Measurements from ENCODE around the gene LDLRAD3. TPM values are rescaled to one million over a fixed set of nuclear protein-coding genes. Genes with fewer than 3 reads are reported as not detected.

The LDLRAD3 gene
- total RNA-seq, 1 experiment from 2014 or later: 19.0 TPM

DNA sequence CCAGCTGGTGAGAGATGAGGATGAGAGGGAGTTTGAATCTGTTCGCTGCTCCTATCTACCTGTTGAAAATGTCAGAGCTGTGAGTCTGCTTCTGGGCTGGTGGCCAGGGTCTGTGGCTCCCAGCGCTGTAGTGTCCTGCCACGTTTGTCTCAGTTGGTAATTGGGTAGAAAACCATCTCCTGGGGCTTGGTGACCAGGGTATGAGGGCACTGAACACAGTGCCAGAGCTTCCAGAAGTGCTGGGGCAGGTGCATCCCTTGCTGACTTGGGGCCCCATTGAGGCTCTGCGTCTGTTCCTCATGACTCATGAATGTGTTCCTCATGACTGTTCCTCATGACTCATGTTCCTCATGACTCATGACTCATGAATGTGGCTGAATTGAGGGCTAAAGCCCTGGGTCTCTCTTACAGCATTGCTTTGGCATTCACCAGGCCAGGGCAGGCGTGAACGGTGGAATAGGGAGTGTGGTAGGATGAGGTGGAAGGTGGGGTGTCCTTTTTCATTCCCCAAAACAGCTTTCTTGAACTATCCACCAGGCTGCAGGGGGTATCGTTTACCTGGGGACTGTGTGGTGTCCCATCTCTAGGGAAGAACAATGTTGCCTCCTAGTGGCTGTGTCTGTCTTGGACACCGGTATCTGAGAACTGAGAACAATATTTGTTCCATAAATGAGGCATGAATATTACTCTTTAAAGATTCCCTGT is 205.8 kb downstream of the LDLRAD3 start:
- Histone ChIP-seq H3K9ac (ENCODE audit: low read length) (peak overlapping the region; percentile 57), H3K9me2 (ENCODE audit: insufficient read depth) (no peaks in the 10 kb centered on the region), H4K20me1 (ENCODE audit: insufficient read depth) (no peaks in the 10 kb centered on the region), H3K27me3 (ENCODE audit: insufficient read depth, low read length) (no peaks in the 10 kb centered on the region), H3K79me2 (ENCODE audit: insufficient read depth, low read length) (no peaks in the 10 kb centered on the region), H3K36me3 (ENCODE audit: control insufficient read depth in 1 of 2, insufficient read depth in 2 of 2, low read length in 2 of 2) (no peaks in the 10 kb centered on the region), H3K9me3 (ENCODE audit: control insufficient read depth in 1 of 2, insufficient read depth in 1 of 2, low read depth in 1 of 2, low read length in 2 of 2) (no peaks in the 10 kb centered on the region), H3K4me2 (ENCODE audit: low read length) (peak overlapping the region; percentile 70), H3K27ac (ENCODE audit: low read depth, low read length) (peak overlapping the region; percentile 81), H3K4me3 (replicated peaks in 1 of 2; ENCODE audit: low read depth in 1 of 2, low read length in 2 of 2) (peak overlapping the region in 1 of 2 experiments; percentile 33; a peak in 2 of 4 replicates), H2AFZ (ENCODE audit: low read depth, low read length, poor library complexity, severe bottlenecking) (no peak overlapping the region), H3K4me1 (ENCODE audit: control insufficient read depth in 1 of 2, insufficient read depth in 2 of 2, low read length in 2 of 2) (peaks cover 22 to 45% of the 10 kb centered on the region in 2 experiments)
- CTCF ChIA-PET: interaction anchor here (0.6 to 2.5 kb wide), 3 partner anchors 109 to 532 kb away, joined by 3 to 23 read pairs (median 10); partner anchors contain the start of gene FJX1
- RAD21 ChIA-PET (ENCODE audit: low non-redundant PET in 1 of 2, low total read pairs in 2 of 2, uncharacterized antibody in 2 of 2, unreplicated experiment in 2 of 2): interaction anchor here (0.6 to 1.6 kb wide), 2 partner anchors 327 to 534 kb away, joined by 3 to 4 read pairs; no protein-coding TSS in a partner anchor
- BruUV-seq (replicated peaks): no TSS peak
- POLR2A ChIA-PET: no interaction called here
- intact Hi-C loops (cut with micrococcal nuclease): loop anchor here (1.0 to 10.0 kb wide), 5 partner anchors 108 to 664 kb away; no protein-coding TSS in a partner anchor
- DNase-seq (ENCODE audit: low read depth, low spot score): peak; percentile 99
- ATAC-seq: peak; percentile 93
- TF ChIP-seq, protein P1, sequence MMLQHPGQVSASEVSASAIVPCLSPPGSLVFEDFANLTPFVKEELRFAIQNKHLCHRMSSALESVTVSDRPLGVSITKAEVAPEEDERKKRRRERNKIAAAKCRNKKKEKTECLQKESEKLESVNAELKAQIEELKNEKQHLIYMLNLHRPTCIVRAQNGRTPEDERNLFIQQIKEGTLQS (IDR thresholded peaks at IDR 0.05): peak; percentile 90
- TF ChIP-seq FOSL1 (IDR thresholded peaks at IDR 0.05; ENCODE audit: low read depth) (peak; percentile 100), CEBPB (IDR thresholded peaks at IDR 0.05; ENCODE audit: low read depth) (peak; percentile 69; the same call in 1 of the 2 replicates), RAD21 (IDR thresholded peaks at IDR 0.05; ENCODE audit: low read depth) (peak; percentile 83), YY1 (IDR thresholded peaks at IDR 0.05; ENCODE audit: extremely low read depth, insufficient replicate concordance, low read depth, low read length) (no peak), EGR1 (IDR thresholded peaks at IDR 0.05; ENCODE audit: low read depth) (no peak), SP1 (IDR thresholded peaks at IDR 0.05; ENCODE audit: low read depth) (peak; percentile 99), EZH2phosphoT487 (IDR thresholded peaks at IDR 0.05; ENCODE audit: borderline replicate concordance) (no peak), ELF1 (IDR thresholded peaks at IDR 0.05; ENCODE audit: borderline replicate concordance, low read depth) (no peak), POLR2AphosphoS5 (IDR thresholded peaks at IDR 0.05; ENCODE audit: low read depth, low read length) (peak; percentile 68), CBX3 (IDR thresholded peaks at IDR 0.05; ENCODE audit: low read depth) (peak; percentile 98), EZH2 (IDR thresholded peaks at IDR 0.05) (no peak), ZNF274 (IDR thresholded peaks at IDR 0.05; ENCODE audit: low read depth, low read length) (no peak), SIN3A (IDR thresholded peaks at IDR 0.05; ENCODE audit: low read depth) (peak; percentile 84), TCF7L2 (IDR thresholded peaks at IDR 0.05; ENCODE audit: borderline replicate concordance, extremely low read depth, insufficient read depth, insufficient read length) (peak; percentile 74), POLR2A (IDR thresholded peaks at IDR 0.05; ENCODE audit: borderline replicate concordance, extremely low read depth, insufficient read depth, insufficient read length) (no peak), ZFX (IDR thresholded peaks at IDR 0.05) (no peak), JUND (IDR thresholded peaks at IDR 0.05) (peak; percentile 100), SRF (IDR thresholded peaks at IDR 0.05; ENCODE audit: low read depth) (peak; percentile 93)
- TF ChIP-seq, protein P2, sequence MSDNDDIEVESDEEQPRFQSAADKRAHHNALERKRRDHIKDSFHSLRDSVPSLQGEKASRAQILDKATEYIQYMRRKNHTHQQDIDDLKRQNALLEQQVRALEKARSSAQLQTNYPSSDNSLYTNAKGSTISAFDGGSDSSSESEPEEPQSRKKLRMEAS (IDR thresholded peaks at IDR 0.05): peak; percentile 70; the same call in 1 of the 2 replicates
- TF ChIP-seq, protein P3, sequence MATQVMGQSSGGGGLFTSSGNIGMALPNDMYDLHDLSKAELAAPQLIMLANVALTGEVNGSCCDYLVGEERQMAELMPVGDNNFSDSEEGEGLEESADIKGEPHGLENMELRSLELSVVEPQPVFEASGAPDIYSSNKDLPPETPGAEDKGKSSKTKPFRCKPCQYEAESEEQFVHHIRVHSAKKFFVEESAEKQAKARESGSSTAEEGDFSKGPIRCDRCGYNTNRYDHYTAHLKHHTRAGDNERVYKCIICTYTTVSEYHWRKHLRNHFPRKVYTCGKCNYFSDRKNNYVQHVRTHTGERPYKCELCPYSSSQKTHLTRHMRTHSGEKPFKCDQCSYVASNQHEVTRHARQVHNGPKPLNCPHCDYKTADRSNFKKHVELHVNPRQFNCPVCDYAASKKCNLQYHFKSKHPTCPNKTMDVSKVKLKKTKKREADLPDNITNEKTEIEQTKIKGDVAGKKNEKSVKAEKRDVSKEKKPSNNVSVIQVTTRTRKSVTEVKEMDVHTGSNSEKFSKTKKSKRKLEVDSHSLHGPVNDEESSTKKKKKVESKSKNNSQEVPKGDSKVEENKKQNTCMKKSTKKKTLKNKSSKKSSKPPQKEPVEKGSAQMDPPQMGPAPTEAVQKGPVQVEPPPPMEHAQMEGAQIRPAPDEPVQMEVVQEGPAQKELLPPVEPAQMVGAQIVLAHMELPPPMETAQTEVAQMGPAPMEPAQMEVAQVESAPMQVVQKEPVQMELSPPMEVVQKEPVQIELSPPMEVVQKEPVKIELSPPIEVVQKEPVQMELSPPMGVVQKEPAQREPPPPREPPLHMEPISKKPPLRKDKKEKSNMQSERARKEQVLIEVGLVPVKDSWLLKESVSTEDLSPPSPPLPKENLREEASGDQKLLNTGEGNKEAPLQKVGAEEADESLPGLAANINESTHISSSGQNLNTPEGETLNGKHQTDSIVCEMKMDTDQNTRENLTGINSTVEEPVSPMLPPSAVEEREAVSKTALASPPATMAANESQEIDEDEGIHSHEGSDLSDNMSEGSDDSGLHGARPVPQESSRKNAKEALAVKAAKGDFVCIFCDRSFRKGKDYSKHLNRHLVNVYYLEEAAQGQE (IDR thresholded peaks at IDR 0.05; ENCODE audit: low read depth): no peak
- TF ChIP-seq, protein P4, sequence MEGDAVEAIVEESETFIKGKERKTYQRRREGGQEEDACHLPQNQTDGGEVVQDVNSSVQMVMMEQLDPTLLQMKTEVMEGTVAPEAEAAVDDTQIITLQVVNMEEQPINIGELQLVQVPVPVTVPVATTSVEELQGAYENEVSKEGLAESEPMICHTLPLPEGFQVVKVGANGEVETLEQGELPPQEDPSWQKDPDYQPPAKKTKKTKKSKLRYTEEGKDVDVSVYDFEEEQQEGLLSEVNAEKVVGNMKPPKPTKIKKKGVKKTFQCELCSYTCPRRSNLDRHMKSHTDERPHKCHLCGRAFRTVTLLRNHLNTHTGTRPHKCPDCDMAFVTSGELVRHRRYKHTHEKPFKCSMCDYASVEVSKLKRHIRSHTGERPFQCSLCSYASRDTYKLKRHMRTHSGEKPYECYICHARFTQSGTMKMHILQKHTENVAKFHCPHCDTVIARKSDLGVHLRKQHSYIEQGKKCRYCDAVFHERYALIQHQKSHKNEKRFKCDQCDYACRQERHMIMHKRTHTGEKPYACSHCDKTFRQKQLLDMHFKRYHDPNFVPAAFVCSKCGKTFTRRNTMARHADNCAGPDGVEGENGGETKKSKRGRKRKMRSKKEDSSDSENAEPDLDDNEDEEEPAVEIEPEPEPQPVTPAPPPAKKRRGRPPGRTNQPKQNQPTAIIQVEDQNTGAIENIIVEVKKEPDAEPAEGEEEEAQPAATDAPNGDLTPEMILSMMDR (IDR thresholded peaks at IDR 0.05 in 2 of 3, conservative IDR thresholded peaks at IDR 0.05 in 1 of 3; ENCODE audit: borderline replicate concordance in 1 of 3, insufficient read depth in 1 of 3, low read depth in 2 of 3, low read length in 2 of 3): peak; percentile 73 to 83 (median 80)
